Glutamatergic neuron (in vitro differentiated cells): Measurements from ENCODE around the gene PCNX3. TPM values are rescaled to one million over a fixed set of nuclear protein-coding genes. Genes with fewer than 3 reads are reported as not detected.

Source experiments
- DNase-seq: peaks from one replicate; pipeline ENCODE4 v3.0.0; 2022
- H3K27ac Mint-ChIP-seq: one replicate; pipeline ENCODE4 v1.8.0; 2020; ENCODE audit warnings: mild to moderate bottlenecking, mixed read lengths, inconsistent platforms; ENCODE audit not compliant: unreplicated experiment
- H3K27me3 Mint-ChIP-seq: one replicate; pipeline ENCODE4 v1.8.0; 2020; ENCODE audit warnings: mild to moderate bottlenecking, moderate library complexity, mixed read lengths, inconsistent platforms; ENCODE audit not compliant: unreplicated experiment
- H3K36me3 Mint-ChIP-seq: one replicate; pipeline ENCODE4 v1.8.0; 2020; ENCODE audit warnings: mild to moderate bottlenecking, mixed read lengths, inconsistent platforms; ENCODE audit not compliant: unreplicated experiment
- H3K4me1 Mint-ChIP-seq: one replicate; pipeline ENCODE4 v1.8.0; 2020; ENCODE audit warnings: mild to moderate bottlenecking, low read depth, mixed read lengths, inconsistent platforms; ENCODE audit not compliant: unreplicated experiment
- H3K4me3 Mint-ChIP-seq: one replicate; pipeline ENCODE4 v1.8.0; 2020; ENCODE audit warnings: mild to moderate bottlenecking, mixed read lengths, inconsistent platforms; ENCODE audit not compliant: unreplicated experiment
- H3K9me3 Mint-ChIP-seq: one replicate; pipeline ENCODE4 v1.8.0; 2020; ENCODE audit warnings: mild to moderate bottlenecking, moderate library complexity, mixed read lengths, inconsistent platforms; ENCODE audit not compliant: unreplicated experiment
- long read RNA-seq: library from polyadenylated mRNA; unstranded; transcript quantifications from one replicate; pipeline ENCODE4 v2.0.0, GENCODE V29; 2020; ENCODE audit not compliant: unreplicated experiment
- total RNA-seq: library from RNA; stranded (reverse); fragmentation: NEBNext Ultra II Directional; extraction: Animal tissue kit (Norgen Biotek cat#: 25700); gene quantifications from one replicate; pipeline ENCODE4 v1.2.1, GENCODE V29; 2021; ENCODE audit not compliant: unreplicated experiment
- TF ChIP-seq, protein P1 (sequence below): fragments of 200-600 bp; sonication (generic); IDR thresholded peaks from one replicate; pipeline ENCODE4 v1.5.0; 2021; ENCODE audit not compliant: partially characterized antibody, unreplicated experiment

PCNX3 gene
- total RNA-seq: 43.3 TPM
- long read RNA-seq, partial matches to known transcripts: 1 of 3 reads
- long read RNA-seq, other reads (novel, unspliced or antisense): 2 of 3 reads

DNA sequence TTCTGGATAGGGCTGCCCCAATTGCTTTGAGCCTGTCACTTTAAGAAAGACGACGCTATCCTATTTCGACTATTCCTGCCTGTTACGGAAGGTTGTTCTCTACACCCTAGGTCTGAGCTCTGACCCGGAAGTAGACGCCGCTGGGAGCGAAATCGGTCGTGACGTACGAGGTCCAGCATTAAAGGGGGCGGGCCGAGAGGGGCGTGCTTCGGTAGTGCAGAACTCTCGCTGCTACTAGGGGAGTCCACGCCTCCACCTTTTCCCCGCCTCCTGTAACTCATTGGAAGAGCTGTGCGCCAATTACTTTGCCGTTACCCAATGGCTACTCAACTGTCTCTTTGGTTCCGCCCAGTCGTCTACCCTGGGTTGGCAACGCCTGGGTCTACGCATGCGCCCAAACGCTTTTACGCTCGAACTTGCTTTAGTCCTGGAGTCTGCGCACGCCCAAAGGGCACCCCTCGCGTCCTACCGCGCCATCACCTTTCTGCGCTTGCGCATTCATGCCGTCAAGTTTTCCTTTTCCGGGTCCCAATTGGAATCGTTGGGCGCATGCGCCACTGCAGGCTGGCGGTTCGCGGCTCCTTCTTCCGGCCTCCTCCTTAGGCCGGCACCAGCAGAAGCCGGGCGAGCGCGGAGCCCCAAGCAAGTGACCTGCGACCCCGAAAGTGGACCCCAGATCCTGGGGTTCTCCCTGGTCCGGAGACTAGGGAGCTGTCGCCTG is at the start of gene PCNX3:
TSS of gene PCNX3 (plus strand) at position 548 of the 721 bp plus-strand sequence. CDS start 536 bp downstream, outside the sequence.
- TF ChIP-seq, protein P1, sequence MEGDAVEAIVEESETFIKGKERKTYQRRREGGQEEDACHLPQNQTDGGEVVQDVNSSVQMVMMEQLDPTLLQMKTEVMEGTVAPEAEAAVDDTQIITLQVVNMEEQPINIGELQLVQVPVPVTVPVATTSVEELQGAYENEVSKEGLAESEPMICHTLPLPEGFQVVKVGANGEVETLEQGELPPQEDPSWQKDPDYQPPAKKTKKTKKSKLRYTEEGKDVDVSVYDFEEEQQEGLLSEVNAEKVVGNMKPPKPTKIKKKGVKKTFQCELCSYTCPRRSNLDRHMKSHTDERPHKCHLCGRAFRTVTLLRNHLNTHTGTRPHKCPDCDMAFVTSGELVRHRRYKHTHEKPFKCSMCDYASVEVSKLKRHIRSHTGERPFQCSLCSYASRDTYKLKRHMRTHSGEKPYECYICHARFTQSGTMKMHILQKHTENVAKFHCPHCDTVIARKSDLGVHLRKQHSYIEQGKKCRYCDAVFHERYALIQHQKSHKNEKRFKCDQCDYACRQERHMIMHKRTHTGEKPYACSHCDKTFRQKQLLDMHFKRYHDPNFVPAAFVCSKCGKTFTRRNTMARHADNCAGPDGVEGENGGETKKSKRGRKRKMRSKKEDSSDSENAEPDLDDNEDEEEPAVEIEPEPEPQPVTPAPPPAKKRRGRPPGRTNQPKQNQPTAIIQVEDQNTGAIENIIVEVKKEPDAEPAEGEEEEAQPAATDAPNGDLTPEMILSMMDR: no peak
- H3K27me3 Mint-ChIP-seq: peaks cover 18% of the 10 kb centered on the region

DNA sequence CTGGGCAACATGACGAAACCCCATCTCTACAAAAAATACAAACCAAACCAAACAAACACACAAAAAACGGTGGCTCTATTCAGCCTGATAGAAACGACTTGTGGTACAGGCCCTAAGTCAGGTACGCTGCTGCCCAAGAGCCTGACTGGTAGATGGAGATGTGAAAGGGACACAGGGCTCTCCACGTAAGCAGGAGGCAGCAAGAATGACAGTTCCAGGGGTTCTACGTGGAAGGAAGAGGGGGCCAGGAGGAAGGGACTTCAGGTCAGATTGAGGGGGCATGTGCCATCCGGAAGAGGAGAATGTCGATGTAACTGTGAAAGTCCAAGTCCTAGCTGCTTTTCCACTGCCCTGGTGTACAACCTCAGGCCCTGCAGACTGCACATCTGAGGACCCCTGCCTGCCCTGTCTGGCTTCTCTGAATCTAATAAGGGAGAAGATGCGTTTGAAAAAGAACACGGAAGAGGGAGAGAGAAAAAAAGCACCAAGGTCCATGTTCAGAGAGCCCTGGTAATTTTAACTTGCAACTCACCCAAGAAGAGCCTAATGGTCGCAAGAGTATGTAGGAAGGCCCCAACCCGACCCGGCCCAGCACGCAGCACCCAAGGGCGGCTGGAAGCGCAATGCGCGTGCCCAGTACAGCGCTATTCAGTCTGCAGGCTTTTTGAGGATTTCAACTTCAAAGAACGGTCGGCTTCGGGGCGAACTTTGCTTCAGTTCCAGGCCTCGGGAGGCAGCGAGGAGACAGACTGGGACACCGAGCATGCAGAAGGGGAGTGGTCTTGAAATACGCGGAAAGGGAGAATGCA is 46.2 kb upstream of the PCNX3 start:
- Mint-ChIP-seq H3K27ac (peak overlapping the region; percentile 88), H3K9me3 (peaks cover 19% of the 10 kb centered on the region), H3K36me3 (no peaks in the 10 kb centered on the region), H3K4me3 (peak overlapping the region; percentile 94), H3K4me1 (peaks cover 14% of the 10 kb centered on the region), H3K27me3 (peaks cover 10% of the 10 kb centered on the region)
- no peak for DNase-seq
- TF ChIP-seq, protein P1: no peak

More for the DNA sequence above, at the start of gene PCNX3:
- Mint-ChIP-seq H3K4me3 (peak within 1 kb of the TSS; percentile 96), H3K9me3 (peaks cover 17% of the 10 kb centered on the region), H3K4me1 (peaks cover 13% of the 10 kb centered on the region), H3K36me3 (no peaks in the 10 kb centered on the region), H3K27ac (peak within 1 kb of the TSS; percentile 77)
- peak; percentile 99 for DNase-seq

DNA sequence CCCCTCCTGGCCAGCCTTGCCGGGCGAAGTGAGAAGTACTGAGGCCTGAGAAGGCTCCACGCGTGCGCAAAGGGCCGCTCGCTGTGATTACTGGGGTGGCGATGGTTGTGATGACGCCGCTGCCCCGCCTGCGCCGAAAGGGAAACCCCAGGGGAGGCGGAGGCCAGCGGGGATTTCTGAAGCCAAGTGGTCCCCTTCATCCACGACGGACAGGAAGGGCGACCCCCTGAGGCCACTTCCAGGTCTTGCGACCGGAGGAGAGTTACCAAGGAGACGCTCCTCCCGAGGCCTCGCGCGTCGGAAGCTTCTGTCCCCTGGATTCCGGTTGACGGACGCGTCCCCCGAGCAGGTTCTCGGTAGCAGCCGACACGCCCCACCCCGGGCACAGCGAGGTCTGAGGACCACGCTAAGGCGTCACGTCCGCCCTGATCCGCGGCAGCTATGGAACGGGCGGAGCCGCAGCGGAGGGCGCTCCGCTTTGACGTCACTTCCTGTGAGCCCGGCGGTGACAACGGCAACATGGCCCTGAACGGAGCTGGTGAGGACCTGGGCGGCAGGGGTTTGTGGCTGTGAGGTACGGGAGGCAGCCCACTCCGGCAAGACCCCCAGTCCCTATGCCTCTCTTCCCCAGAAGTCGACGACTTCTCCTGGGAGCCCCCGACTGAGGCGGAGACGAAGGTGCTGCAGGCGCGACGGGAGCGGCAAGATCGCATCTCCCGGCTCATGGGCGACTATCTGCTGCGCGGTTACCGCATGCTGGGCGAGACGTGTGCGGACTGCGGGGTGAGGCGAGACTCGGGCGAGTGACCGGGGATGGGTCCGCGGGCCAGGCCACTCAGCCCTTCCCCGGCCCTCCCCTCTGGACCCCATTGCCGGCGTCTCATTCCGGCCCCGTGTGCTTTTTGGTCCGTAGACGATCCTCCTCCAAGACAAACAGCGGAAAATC is 45.3 kb upstream of the PCNX3 start, which contains the start of gene ZNRD2:
TSS of gene ZNRD2 (plus strand) at position 505 of the 946 bp plus-strand sequence. CDS start at position 520, 15 bp downstream.
- DNase-seq: peak; percentile 98
- peaks cover 14% of the 10 kb centered on the region for H3K4me1 Mint-ChIP-seq
- H3K27me3 Mint-ChIP-seq: peaks cover 13% of the 10 kb centered on the region
- H3K36me3 Mint-ChIP-seq: no peaks in the 10 kb centered on the region
- peak within 1 kb of the TSS; percentile 88 for H3K27ac Mint-ChIP-seq
- TF ChIP-seq, protein P1: peak; percentile 71
- H3K4me3 Mint-ChIP-seq: peak within 1 kb of the TSS; percentile 94
- peaks cover 23% of the 10 kb centered on the region for H3K9me3 Mint-ChIP-seq

DNA sequence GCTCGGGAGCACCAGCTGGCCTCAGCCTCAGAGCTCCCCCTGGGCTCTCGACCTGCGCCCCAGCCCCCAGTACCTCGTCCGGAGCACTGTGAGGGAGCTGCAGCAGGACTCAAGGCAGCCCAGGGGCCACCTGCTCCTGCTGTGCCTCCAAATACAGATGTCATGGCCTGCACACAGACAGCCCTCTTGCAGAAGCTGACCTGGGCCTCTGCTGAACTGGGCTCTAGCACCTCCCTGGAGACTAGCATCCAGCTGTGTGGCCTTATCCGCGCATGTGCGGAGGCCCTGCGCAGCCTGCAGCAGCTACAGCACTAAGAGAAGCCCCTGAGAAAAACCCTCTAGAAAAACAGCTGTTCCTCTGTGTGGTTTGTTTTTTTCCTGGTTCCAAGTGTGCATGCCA is 44.2 kb upstream of the PCNX3 start:
- H3K9me3 Mint-ChIP-seq: peaks cover 24% of the 10 kb centered on the region
- peak overlapping the region; percentile 98 for H3K27ac Mint-ChIP-seq
- H3K27me3 Mint-ChIP-seq: peaks cover 15% of the 10 kb centered on the region
- peaks cover 14% of the 10 kb centered on the region for H3K4me1 Mint-ChIP-seq
- TF ChIP-seq, protein P1: no peak
- no peaks in the 10 kb centered on the region for H3K36me3 Mint-ChIP-seq
- peak overlapping the region; percentile 94 for H3K4me3 Mint-ChIP-seq
- no peak for DNase-seq
